ENCODE measurements around the gene FRMD4A. TPM values are rescaled to one million over a fixed set of nuclear protein-coding genes. Genes with fewer than 3 reads are reported as not detected.

Gene FRMD4A
- total RNA-seq, 1 experiment from 2014 or later: 19.6 TPM

- H3K4me1 ChIP-seq (ENCODE audit: insufficient read depth, low read length): 0 out of 2 replicates have a peak, but pooled peaks cover 3% of the 10 kb centered on the region
- H2BK12ac ChIP-seq (ENCODE audit: insufficient read length, low read depth, low read length): no peak overlapping the region
- no peak overlapping the region for H2BK20ac ChIP-seq (ENCODE audit: low read depth, low read length, poor library complexity, severe bottlenecking)
- peaks cover 6 to 9% of the 10 kb centered on the region in 2 experiments for H3K4me1 Mint-ChIP-seq
- no peak overlapping the region; a peak in 1 of 5 replicates for H3K4me3 Mint-ChIP-seq
- no peak overlapping the region for H3K27ac ChIP-seq (ENCODE audit: insufficient read length, low read depth, low read length)
- no peaks in the 10 kb centered on the region for H3K27me3 ChIP-seq (ENCODE audit: insufficient read depth, low read length)
- H3K9ac ChIP-seq (ENCODE audit: extremely low read depth, insufficient read length, low read length): no peak overlapping the region
- H4K91ac ChIP-seq (ENCODE audit: insufficient read length, low read depth, low read length): no peak overlapping the region
- H3K4ac ChIP-seq (ENCODE audit: low read depth, low read length): no peak overlapping the region
- peaks cover 0 to 4% of the 10 kb centered on the region in 2 experiments; a peak in 1 of 5 replicates for H3K9me3 Mint-ChIP-seq
- TF ChIP-seq CTCF (conservative IDR thresholded peaks at IDR 0.05): no peak
- no peak overlapping the region for H3K4me2 ChIP-seq (ENCODE audit: insufficient read depth, insufficient read length, low read length)
- no peak overlapping the region for H2BK120ac ChIP-seq (ENCODE audit: low read depth, low read length, poor library complexity, severe bottlenecking)
- H3K27me3 Mint-ChIP-seq (ENCODE audit: low read depth): peaks cover 7% of the 10 kb centered on the region; the same call in 1 of the 2 replicates
- no peak overlapping the region for H4K8ac ChIP-seq (replicated peaks; ENCODE audit: insufficient read length, low read depth, low read length)
- no peak overlapping the region for H3K56ac ChIP-seq (ENCODE audit: insufficient read length, low read depth, low read length)
- no peak overlapping the region for H2AK5ac ChIP-seq (ENCODE audit: insufficient read length, low read length)
- no peaks in the 10 kb centered on the region; a peak in 1 of 7 replicates for H3K36me3 Mint-ChIP-seq (ENCODE audit: insufficient read depth in 1 of 3, low read depth in 3 of 3)
- H2BK15ac ChIP-seq (ENCODE audit: low read depth, low read length): no peak overlapping the region
- no peak overlapping the region for H3K18ac ChIP-seq (ENCODE audit: insufficient read length, low read depth, low read length)
- H3K9me3 ChIP-seq (ENCODE audit: control insufficient read depth, low read depth, low read length): no peaks in the 10 kb centered on the region
- no peak overlapping the region for H3T11ph ChIP-seq (ENCODE audit: low read length)
- H2BK5ac ChIP-seq (ENCODE audit: insufficient read length, low read length): no peak overlapping the region
- no peaks in the 10 kb centered on the region for H3K79me2 ChIP-seq (ENCODE audit: insufficient read depth, low read length)
- H4K20me1 ChIP-seq (ENCODE audit: control insufficient read depth, insufficient read depth, insufficient read length): no peaks in the 10 kb centered on the region
- no peak overlapping the region for H4K5ac ChIP-seq (ENCODE audit: insufficient read length, low read depth, low read length)
- no peak for DNase-seq
- no peak overlapping the region for H3K27ac Mint-ChIP-seq
- no peaks in the 10 kb centered on the region for H3K23me2 ChIP-seq (ENCODE audit: insufficient read length, low read depth, low read length, poor library complexity, severe bottlenecking)
- no peaks in the 10 kb centered on the region for H3K79me1 ChIP-seq (ENCODE audit: insufficient read depth, low read depth, low read length, poor library complexity, severe bottlenecking)
- no CpG with 5 or more reads among the region's 4 CpGs for WGBS (ENCODE audit: extremely low coverage, insufficient read length, low lambda C conversion rate)
- H2AFZ ChIP-seq (ENCODE audit: low read length): no peak overlapping the region
- no peak overlapping the region for H3K14ac ChIP-seq (ENCODE audit: insufficient read depth, low read length)
- no peak overlapping the region for H3K23ac ChIP-seq (ENCODE audit: insufficient read length, low read depth, low read length)
Measured at GRCh38 chr10:14080795-14081194, 249.9 kb downstream of the FRMD4A start.

All from H9 (cell line).